Activated CD8-positive, alpha-beta memory T cell treated with anti-CD3 and anti-CD28 coated beads for 36 hours (primary cell): ENCODE data around the gene EXOC3L4. TPM values are rescaled to one million over a fixed set of nuclear protein-coding genes. Genes with fewer than 3 reads are reported as not detected.

Source experiments
- CTCF ChIA-PET: fragments of 350-600 bp; sonication (Branson Sonifier 250); formaldehyde crosslinking; loops from one replicate; lab custom pipeline; 2021; ENCODE audit warnings: antibody characterized with exemption; lab: Charles Lee
- POLR2A ChIA-PET: fragments of 350-600 bp; sonication (Branson Sonifier 250); formaldehyde crosslinking; loops from one replicate; lab custom pipeline; 2021; ENCODE audit warnings: antibody characterized with exemption; lab: Charles Lee
- total RNA-seq, 2 experiments: library from RNA; stranded (reverse); gene quantifications; one replicate each; pipeline ENCODE4 v1.2.3, GENCODE V29; 2021

The EXOC3L4 gene
- total RNA-seq, 2 experiments from 2014 or later, result not detected

DNA sequence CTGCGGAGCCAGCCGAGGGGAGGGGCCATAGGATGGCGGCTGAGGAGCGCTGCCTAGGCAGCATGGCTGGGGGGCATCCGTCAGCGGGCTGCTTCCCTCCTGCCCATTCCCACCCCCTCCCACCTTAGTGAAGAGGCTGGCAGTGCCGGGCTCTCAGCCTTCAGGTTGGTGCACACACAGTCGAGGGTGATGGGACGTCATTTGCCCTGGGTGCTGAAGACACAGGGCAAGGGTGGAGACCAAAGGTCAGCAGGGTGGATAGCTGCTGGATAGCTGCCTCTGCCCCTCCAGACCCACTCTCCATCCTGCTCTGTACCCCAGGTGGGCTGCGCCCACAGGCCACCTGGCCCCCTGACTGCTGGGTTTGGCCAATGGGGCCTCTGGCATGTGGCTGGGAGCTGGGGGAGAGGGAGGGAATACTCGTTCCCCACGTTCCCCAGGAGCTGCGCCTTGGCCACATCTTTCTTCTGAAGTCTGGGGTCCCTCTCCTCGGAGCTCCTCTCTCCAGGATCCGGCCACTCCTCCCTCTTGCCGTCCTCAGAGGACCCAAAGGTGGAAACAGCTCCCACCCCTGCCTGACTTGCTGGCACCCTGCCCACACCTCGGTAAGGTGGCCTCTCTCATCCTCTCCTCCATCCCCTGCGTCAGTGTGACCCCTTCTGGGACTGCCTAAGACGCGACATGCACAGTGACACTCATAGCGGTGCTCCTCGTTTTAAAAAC lies 26.0 kb upstream of the EXOC3L4 start:
- POLR2A ChIA-PET, result no interaction called here

DNA sequence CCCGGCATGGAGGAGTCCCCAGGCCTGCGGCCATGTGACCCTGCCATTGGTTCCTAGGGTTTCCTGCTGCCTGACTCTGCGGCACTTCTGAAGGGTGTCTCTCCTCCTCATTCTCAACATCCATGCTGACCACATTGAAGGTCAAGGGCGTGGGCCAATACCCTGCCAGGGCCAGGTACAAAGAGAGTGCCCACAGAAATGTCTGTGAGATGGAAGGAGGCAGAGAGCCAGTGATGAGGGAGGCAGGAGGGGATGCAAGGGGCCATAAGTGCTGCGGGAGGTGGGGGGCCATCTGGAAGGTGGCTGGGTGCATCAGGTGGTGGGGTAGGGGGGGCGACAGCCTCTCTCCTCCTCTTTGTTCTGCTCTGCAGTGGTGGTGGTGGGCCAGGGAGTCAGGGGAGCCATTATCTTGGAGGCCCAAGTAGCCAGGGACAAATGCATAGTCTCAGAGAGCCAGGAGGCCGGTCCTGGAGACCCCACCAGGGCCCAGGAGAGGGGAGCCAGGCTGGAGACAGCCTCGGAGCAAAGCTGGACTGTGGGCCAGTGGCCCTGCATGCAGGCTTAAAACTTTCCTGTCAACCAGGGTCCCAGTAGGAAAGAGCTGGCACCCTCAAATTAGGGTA lies 24.2 kb upstream of the EXOC3L4 start:
- POLR2A ChIA-PET, result no interaction called here
- CTCF ChIA-PET, result no interaction called here

More for the DNA sequence above, 26.0 kb upstream of the EXOC3L4 start:
- CTCF ChIA-PET, result interaction anchor here (1.4 kb wide), 1 partner anchor 36 kb away, joined by 3 read pairs; no protein-coding TSS in a partner anchor

DNA sequence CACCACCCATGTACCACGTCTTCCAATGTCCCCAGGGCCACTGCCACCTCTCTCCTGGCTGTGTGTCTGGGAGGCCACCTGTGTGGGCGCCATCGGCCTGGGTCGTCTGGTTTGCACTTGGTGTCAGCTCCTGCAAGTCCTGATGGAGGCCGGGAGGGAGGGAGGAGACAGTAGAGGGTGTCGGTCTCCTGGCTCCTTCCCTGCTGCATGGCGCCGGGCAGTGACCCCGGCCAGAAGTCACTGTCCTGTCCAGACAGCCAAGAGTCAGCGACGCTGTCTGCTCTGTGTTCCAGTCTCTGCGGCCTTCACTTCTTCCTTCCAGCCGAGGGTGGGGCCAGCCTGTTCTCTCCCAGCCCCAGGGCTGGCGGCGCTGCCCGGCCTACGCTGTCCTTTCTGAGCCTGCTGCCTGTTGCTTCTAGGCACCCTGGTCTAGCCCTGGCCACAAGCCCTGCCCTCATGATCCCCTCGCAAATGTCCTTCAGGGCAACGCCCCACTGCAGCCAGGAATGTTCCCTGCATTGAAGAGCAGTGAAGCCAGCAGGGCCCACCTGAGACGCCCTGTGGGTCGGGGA lies 23.5 kb upstream of the EXOC3L4 start:
- POLR2A ChIA-PET, result no interaction called here
- CTCF ChIA-PET, result no interaction called here

DNA sequence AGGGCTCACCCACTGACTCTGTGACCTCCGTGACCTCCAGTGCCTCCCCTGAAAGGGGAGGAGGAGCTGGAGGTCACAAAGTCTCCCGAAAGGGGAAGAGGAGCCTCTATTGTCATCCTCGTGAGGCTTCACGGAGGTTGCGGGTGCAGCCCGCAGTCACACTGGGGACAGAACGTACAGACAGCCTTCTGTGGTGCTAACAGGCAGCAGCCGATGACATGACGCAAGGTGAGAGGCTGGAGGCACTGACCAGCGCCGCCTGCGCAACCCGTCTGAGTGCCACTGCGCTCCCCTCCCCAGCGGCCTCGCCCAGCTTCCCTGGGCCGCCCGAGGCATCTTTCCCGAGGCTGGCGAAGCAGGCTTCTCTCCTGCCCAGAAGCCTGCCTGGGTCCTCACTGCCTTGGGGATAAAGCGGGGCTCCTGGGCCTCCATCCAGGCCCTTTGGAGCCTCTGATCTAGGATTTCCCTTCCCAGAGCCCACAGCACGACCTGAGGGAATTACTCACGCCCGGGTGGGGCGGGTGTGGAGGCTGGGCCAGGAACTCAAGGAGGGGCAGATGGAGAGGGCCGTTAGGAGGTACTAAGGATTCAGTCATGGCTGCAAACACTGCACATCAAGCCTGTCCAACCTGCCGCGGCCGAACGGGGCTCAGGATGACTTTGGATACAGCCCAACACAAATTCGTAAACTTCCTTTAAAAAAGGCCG lies 22.8 kb upstream of the EXOC3L4 start:
- ChIA-PET CTCF (no interaction called here), POLR2A (no interaction called here)

DNA sequence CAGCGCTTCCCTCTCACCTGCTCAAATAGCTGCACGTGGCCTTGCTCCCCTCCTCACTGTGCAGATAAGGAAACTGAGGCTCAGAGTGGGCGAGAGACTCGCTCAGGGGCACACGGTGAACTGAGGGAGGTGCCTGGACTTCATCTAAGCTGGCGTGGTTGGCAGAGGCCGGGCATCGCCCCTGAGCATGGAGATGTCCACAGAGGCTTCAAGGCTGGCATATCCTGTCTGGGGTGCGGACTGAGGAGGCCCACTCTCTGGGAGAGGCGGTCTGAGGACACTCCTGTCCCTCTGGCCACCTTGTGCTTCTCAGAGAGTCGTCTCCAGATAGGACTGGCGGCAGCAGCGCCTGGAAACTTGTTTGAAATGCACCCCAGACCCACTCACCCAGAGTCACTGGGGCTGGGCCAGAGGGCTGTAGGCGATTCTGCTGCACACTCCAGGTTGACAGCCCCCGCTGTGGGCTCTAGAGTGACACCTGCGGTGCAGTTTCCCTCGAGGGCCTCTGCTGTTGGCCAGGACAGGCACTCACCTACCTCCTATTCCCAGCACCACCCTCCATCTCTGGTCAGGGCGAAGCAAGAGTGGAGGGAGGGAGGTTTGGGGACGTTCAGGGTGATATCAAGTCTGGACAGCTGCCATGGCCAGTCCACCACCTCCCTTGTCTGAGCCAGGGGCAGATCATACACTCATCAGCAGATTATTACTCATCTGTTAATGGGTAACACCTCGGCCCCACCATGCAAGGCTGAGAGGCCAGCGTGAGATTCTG lies 21.7 kb upstream of the EXOC3L4 start:
- CTCF ChIA-PET, result no interaction called here
- POLR2A ChIA-PET, result no interaction called here

DNA sequence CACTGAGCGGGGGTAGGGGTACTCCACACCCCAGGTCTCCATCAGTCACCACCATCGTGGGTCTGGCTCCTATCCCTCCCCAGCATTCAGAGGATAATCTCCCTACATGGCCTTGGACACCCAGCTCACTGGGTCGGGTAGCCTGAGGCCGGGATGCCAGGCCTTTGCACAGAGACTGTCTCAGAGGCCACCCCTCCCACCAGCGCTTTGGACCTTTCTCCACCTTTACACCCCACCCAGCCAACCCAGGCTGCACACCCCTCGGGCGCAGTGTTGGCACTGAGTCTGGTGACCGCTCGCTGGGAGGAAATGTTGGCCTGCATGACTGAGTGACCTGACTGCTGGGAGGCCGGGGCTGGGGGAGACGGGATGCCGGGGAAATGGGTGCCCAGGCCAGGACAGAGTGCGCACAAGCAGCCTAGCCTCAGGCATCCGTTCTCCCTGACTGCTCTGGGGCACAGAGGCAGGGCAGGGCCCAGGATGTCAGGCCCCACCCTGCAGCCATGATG lies 21.1 kb upstream of the EXOC3L4 start:
- ChIA-PET POLR2A (no interaction called here), CTCF (interaction anchor here (2.4 to 3.9 kb wide), 2 partner anchors 10 to 32 kb away, joined by 5 to 21 read pairs; no protein-coding TSS in a partner anchor)

DNA sequence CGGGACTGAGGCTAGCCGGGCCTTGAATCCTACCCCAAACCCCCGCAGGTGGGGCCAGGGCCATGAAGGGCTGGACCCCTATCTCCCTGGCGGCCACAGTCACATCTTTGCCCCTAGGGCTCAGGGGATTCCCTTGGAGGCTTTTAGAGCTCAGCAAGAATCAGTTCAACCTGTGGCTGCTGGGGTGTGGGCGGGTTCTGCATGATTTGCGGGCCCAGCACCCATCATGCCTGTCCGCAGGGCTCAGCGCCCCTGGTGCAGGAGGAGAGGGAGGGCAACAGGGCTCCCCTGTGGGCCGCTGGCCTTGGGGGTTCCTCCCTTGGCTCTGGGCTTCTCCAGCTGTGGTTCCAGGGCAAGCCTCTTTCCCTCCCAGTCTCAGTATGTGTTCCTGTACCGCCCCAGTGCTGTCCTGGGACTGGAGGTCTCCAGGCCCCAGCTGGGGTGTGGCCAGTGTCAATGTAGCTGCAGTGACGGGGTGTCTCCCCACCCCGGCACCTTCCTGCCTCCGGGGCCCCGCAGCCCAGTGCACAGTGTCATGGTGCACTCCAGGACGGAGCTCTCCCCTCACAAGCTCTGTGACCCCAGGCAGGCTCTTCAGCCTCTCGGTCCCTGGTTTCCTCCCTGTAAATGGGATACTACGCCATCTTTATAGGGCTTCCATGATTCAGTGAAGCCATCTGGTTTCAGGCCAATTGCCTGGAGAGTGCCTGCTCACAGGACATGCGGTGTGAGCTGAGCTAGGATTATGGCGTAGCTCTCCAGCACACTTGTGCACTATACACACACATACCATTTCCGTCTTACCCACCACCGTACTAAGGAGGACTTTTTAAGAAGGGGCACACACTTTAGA lies 20.4 kb upstream of the EXOC3L4 start:
- ChIA-PET CTCF (interaction anchor here (1.5 to 3.9 kb wide), 3 partner anchors 11 to 113 kb away, joined by 5 to 21 read pairs (median 6); no protein-coding TSS in a partner anchor), POLR2A (interaction anchor here (0.6 kb wide), 1 partner anchor 483 kb away, joined by 3 read pairs; no protein-coding TSS in a partner anchor)

DNA sequence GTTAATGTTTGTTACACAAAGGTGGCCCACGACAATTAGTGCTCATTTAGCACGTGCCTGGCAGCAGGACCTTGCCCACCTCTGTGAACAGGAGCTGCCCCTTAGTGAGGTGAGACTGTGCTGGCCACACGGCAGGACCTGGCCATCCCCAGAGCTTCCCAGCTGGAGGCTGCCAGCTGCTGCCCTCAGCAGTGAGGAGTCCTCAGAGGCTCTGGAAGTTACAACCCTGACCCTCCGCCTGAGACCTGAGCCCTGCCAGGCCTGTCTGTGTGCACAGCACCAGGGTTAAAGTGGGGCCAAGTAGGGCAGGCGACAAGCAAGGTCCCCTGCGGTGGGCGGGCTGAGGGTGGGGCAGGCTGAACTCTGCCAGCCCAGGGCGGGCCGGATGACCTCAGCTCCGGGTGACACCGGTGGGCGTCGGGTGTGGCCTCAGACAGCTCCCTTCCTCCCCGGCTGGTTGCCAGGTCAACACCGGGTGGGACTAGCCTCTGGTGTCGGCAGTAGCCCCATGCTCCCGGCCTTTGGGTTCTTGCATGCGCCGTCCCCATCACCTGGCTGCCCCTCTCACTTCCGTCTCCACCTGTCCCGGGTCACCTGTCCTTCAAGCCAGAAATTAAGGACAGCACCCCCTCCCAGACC lies 19.7 kb upstream of the EXOC3L4 start:
- POLR2A ChIA-PET, result interaction anchor here (0.6 kb wide), 1 partner anchor 483 kb away, joined by 3 read pairs; no protein-coding TSS in a partner anchor
- CTCF ChIA-PET, result interaction anchor here (1.5 to 3.9 kb wide), 3 partner anchors 12 to 112 kb away, joined by 5 to 21 read pairs (median 6); no protein-coding TSS in a partner anchor

DNA sequence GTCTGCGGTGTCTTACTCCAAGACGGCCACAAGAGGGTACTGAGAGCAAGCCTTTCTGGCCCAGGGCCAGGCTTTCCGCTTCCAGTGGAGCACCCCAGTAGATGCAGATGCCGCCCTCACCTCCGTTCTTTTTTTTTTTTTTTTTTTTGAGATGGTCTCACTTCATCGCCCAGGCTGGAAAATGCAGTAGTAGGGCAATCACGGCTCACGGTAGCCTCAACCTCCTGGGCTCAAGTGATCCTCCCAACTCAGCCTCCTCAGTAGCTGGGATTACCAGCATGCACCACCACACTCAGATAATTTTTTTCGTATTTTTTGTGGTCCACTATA lies 16.1 kb upstream of the EXOC3L4 start:
- ChIA-PET CTCF (interaction anchor here (0.7 to 2.2 kb wide), 7 partner anchors 9 to 383 kb away, joined by 3 to 10 read pairs (median 4); no protein-coding TSS in a partner anchor), POLR2A (no interaction called here)

DNA sequence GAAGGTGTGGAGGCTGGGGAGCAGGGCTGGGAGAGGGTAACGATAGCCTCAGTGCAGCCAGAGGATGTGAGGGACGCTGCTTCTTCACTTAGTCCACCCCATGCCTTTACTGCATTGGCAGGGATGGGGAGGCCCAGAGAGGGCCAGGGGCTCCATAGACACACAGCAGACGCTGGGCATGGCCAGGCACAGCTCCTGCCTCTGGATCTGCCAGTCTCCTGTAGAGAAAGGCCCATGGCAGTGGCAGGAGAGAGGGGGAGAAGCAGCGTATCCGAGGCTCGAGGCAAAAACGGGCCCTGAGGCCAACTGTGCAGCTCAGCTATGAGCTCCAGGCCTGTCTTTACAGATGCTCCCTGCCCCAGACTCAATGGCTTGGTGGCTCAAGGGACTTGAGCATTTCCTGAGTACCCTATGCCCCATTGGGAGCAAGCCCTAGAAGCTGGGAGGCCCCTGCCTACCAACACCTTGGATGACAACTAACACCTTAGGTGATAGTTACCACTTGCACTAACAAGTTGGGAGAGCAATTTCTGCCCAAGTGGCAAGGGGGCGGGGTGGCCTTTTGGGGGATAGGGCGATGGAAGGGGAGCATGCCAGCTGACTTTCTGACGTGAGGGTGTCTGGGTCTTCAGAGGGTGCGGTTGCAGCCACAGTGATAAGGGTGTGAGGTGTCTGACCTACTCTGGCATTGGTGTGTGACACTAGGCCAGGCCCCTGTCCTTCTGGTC lies 15.5 kb upstream of the EXOC3L4 start:
- POLR2A ChIA-PET, result no interaction called here

DNA sequence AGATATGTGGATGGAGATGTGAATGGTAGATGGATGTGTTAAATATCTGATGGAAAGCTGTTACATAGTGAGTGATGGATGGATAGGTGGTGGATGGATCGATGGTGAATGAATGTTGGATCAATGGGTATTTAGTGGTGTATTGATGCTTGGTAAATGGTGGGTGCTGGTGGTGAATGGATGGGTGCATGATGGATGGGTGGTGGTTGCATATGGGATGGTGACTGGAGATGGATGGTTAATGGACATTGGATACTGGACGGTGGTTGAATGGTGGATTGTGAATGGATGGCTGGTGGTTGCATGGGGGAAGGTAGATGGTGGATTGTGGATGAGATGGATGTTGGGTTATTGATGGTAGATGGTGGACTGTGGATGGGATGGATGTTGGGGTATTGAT lies 12.6 kb upstream of the EXOC3L4 start:
- CTCF ChIA-PET, result no interaction called here
- POLR2A ChIA-PET, result no interaction called here

More for the DNA sequence above, 15.5 kb upstream of the EXOC3L4 start:
- CTCF ChIA-PET, result interaction anchor here (0.7 to 2.2 kb wide), 7 partner anchors 9 to 384 kb away, joined by 3 to 10 read pairs (median 4); no protein-coding TSS in a partner anchor

DNA sequence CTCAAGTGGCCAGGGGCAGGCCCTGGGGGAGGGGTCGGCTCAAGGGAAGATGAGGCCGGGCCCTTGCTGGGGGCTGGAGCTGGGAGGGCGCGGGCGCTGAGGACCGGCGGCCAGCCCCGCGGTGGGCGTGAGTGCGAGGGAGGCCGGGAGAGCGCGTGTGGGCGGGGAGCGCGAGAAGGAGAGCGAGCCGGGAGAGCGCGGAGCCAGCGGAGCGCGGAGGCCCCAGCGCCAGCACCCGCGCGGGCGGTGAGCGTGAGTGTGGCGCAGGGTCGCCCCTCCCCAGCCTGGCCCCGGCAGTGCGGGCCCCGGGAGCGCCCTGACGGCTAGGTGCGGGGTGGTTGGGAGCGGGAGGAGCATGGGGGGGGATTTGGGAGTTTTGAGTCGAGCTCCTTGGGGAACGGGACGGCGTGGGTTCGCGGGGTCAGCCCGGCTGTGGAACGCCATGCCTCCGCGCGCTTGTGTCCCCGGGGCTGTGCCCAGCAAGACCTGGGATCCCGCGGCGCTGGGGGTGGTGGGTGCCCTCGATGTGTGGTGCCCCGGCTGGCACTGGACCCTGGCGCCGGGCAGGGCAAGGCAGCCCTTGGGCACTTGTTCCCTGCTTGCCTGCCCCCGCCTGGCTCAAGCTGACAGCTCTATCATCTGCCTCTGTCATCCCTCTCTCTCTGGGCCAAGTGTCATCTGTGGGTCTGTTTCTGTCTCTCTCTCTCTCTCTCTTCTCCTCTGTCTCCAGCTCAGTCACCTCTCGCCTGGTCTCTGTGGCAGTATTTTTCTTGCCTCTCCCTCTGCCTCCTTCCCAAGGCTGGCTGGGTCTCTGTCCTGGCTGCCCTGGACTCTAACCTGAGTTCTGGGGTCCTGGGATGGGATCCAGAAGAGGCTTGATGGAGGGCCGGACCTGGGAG lies 10.3 kb upstream of the EXOC3L4 start, which contains the start of gene LBHD2:
Gene LBHD2, plus strand, starts transcription at position 190 of the 899 bp plus-strand sequence. CDS start 1,803 bp downstream, outside the sequence.
- CTCF ChIA-PET, result no interaction called here
- POLR2A ChIA-PET, result no interaction called here

DNA sequence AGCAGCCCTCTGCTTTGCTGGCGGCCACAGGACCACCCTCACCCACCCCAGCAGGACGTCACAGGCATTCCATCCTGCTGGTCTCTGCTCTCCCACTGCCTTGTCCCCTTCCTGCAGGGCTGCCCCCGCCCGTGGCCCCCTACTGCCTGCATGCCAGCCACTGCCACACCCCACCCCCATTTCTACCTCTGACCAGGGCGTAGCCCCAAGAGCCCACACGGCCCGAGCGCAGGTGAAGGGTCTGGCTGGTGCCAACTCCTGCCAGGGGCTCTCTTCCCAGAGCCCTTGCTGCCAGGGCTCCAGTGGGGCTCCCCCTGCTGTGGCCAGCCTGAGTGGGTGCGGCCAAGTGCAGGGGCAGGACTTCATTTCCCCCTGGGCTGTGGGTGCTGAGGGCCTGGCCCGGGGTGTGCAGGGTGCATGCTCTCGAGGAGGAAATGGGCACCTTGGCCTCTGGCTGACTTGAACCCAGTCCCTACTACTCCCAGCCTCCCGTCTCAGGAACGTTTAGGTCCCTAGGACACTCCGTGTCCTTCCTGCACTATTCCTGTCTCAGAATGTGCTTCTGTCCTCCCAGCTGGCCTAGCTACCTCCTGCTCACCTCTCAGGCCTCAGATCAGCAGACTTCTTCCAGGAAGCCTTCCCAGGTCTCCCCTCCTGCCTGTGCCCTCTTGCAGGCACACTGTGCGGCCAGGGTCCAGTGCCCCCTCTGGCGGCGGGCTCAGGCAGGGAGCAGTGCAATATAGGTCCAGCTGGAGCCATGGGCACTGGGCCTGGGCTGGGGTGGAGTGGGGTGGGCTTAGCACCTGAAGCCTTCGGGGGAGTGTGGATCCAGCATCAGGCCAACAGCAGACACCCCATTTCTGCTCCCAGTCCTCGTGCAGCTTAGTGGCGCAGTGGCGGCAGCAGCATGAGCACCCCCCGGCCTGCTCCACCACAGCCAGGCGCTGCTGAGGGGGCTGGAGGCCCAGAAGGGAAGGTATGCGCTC lies 9.1 kb upstream of the EXOC3L4 start:
- ChIA-PET POLR2A (no interaction called here), CTCF (no interaction called here)

DNA sequence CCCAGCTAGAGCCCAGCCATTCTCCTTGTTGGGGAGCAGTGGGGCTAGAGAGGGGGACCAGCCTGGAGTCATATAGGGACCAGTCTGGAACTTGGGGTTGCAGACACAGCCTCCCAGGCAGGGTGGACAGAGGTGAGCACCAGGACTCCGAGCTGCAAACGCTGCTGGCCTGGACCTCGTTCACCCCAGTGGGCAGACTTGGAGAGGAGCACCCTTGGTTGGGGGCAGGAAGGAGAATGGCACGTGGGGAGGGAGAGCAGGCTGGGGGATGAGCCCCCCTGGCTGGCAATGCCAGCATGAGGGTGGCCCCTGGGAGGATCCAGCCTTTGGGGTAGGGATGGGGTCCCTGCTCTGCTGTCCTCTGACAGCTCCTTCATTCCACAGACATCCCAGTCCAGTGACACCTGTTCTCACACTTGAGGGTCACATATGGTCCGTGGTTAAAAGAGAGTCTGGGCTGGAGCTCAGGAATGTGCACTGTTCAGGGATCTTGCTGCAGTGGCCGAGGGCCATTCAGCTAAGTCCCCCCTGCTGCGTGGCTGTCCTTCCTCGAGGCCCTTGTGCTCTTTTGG lies 7.7 kb upstream of the EXOC3L4 start:
- ChIA-PET CTCF (interaction anchor here (2.3 kb wide), 1 partner anchor 18 kb away, joined by 13 read pairs; no protein-coding TSS in a partner anchor), POLR2A (interaction anchor here (0.6 kb wide), 2 partner anchors 10 to 14 kb away, joined by 3 to 4 read pairs; no protein-coding TSS in a partner anchor)
